Muscle of back (tissue), 11 donors: ENCODE results near the gene CEP170B. TPM values are rescaled to one million over a fixed set of nuclear protein-coding genes. Genes with fewer than 3 reads are reported as not detected.
"Not testable (repeated sequence)": the region's sequence is repeated elsewhere in the genome, so short reads cannot be mapped to it uniquely, and the experiment has no call there.

Experiments used
- DNase-seq, 3 donors: peaks; one replicate each; pipeline versions ENCODE4 v3.0.0 to v3.0.0-alpha.2; 2013
- polyA plus RNA-seq, 10 donors: library from polyadenylated mRNA; unstranded; fragments of 120-200 nt; gene quantifications; one replicate each; pipeline ENCODE4 v1.2.1, GENCODE V29; 2013; ENCODE audit not compliant: insufficient read length in 10 of 10

CEP170B gene
- polyA plus RNA-seq, 10 donors, result 1.1 to 5.4 (median 2.5) TPM

DNA sequence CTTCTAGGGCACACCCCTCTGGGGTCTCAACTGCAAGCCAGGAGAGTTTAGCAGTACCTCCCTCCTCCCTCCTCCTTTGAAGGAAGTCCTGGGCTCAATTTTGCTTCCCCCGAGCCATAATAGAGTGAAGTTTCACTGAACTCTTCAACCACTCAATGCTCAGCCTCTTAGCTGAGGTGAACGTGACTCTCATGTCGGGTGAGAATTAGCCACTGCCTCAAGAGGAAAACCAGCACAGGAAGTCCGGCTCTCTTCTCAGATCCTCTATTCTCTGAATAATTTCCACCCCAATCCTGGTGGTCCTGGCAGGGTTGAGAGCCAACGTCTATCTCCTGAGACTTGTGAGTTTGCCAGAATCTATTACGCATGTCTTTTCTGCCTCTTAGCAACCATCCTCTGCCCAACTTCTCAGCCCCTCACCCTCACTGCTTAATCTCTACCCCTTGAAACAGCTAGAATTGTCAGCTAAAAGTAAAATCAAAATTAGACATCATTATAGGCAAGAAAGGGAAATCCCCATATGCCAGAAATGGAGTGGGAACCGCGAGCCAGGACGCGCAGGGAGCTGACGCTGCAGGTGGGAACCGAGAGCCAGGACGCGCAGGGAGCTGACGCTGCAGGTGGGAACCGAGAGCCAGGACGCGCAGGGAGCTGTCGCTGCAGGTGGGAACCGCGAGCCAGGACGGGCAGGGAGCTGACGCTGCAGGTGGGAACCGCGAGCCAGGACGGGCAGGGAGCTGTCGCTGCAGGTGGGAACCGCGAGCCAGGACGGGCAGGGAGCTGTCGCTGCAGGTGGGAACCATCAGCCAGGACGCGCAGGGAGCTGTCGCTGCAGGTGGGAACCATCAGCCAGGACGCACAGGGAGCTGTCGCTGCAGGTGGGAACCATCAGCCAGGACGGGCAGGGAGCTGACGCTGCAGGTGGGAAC is 39.8 kb downstream of the CEP170B start:
- DNase-seq, result peak in 1 of 3 donors; percentile 8

DNA sequence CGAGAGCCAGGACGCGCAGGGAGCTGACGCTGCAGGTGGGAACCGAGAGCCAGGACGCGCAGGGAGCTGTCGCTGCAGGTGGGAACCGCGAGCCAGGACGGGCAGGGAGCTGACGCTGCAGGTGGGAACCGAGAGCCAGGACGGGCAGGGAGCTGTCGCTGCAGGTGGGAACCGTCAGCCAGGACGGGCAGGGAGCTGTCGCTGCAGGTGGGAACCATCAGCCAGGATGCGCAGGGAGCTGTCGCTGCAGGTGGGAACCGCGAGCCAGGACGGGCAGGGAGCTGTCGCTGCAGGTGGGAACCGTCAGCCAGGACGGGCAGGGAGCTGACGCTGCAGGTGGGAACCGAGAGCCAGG is 40.5 kb downstream of the CEP170B start:
- not testable (repeated sequence) for DNase-seq

DNA sequence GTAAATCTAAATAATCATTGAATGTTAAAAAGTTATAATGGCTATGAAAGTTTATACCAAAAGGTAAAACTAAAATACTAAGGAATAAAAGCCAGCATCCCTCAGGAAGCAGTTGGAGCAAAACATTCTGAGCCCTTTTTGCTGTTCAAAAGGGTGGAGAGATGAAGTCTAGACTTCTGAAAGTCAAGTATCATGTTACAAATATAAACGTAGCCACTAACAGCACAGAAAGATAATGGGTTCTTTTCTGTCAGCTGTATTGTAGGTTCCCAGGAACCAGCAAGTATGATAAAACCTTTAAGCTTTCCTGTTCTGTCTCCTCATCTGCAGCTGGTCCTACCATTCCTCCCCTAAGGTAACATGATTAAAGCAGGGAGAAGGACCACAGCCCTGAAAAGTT is 43.2 kb downstream of the CEP170B start:
- no peak for DNase-seq

DNA sequence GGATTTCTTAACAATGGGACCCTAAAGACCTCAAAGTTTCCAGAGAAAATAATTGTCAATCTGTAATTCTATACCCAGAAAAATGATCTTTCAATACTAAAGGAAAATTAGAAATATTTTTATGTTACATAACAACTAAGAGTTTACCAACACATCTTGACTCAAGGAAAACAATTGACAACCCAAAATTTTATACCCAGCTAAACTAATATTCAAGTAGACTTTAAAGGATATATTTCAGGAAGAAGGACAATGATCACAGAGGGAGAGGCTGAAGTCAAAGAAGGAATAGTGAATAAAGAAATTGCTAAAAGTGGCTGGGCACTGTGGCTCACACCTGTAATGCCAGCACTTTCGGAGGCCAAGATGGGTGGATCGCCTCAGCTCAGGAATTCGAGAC is 47.0 kb downstream of the CEP170B start:
- DNase-seq, result no peak

DNA sequence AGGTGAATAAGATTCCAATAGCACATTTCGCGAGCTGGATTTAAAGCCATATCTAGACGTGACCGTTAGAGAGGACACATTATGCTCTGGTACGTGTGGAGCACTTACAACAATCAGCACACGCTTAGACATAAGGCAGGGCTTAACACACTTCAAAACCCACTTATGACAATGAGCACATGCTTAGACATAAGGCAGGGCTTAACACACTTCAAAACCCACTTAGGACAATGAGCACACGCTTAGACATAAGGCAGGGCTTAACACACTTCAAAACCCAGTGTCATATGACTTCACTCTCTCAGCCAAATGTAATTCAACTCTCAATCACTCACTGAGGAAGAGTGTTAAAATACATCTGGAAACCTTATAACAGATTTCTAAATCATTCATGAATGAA is 48.4 kb downstream of the CEP170B start:
- no peak for DNase-seq

DNA sequence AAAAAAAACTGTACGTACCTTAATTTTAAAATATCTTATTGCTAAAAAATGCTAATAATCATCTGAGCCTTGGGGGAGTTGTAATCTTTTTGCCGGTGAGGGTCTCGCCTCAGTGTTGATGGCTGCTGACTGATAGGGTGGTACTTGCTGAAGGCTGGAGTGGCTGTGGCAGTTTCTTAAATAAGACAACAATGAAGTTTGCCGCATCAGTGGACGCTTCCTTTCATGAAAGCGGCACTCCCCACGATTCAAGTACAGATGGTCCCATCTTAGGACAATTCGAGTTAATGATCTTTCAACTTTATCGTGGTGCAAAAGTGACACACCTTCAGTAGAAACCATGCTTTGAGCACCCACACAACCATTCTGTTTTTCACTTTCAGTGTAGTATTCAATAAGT is 52.0 kb downstream of the CEP170B start:
- no peak for DNase-seq

DNA sequence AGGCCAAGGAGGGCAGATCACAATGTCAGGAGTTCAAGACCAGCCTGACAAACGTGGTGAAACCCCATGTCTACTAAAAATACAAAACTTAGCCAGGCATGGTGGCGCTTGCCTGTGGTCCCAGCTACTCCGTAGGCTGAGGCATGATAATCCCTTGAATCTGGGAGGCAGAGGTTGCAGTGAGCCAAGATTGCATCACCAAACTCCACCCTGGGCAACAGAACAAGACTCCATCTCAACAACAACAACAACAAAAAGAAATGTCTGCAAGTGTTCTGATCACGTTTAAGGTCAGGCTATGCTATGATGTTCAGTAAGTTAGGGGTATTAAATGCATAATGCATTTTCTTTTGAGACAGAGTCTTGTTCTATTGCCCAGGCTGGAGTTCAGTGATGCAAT is 52.9 kb downstream of the CEP170B start:
- DNase-seq, result no peak

DNA sequence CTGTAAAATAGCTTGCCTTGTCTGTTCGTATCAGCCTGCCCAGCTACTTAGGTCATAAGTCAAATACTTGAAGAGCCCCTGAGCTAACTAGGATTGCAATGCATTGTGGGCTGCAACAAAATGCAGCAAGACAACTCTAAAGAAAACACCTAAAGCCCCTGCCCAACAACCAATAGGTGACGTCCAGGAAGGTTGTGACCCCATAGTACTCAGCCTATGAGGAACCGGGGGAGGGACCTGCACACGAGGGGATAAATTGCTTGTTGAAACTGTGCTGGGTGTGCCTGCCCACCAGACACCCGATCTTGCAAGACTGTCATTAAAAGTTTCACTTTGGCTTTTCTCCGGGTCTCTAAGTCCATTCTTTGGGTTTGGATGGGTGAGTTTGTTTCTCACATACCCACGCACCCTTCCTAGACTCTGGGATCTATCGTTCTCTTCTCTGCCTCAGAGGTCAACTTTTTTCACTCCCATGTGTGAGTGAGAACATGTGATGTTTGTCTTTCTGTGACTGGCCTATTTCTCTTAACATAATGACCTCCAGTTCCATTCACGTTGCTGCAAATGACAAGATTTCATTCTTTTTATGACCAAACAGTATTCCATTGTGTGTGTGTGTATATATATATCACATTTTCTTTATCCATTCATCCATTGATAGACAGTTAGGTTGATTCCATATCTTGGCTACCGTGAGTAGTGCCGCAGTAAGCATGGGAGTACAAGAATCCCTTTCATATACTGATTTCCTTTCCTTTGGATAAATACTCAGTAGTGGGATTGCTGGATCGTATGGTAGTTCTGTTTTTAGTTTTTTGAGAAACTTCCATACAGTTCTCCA is 54.3 kb downstream of the CEP170B start:
- DNase-seq, result not testable (repeated sequence)

DNA sequence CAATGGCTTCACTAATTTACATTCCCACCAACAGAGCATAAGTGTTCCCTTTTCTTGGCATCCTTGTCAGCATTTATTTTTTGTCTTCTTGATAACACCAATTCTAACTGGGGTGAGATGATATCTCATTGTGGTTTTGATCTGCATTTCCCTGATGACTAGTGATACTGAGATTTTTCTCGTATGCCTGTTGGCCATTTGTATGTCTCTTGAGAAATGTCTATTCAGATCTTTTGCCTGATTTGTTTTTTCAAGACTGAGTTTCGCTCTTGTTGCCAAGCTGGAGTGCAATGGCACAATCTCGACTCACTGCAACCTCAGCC is 54.9 kb downstream of the CEP170B start:
- DNase-seq, result no peak

DNA sequence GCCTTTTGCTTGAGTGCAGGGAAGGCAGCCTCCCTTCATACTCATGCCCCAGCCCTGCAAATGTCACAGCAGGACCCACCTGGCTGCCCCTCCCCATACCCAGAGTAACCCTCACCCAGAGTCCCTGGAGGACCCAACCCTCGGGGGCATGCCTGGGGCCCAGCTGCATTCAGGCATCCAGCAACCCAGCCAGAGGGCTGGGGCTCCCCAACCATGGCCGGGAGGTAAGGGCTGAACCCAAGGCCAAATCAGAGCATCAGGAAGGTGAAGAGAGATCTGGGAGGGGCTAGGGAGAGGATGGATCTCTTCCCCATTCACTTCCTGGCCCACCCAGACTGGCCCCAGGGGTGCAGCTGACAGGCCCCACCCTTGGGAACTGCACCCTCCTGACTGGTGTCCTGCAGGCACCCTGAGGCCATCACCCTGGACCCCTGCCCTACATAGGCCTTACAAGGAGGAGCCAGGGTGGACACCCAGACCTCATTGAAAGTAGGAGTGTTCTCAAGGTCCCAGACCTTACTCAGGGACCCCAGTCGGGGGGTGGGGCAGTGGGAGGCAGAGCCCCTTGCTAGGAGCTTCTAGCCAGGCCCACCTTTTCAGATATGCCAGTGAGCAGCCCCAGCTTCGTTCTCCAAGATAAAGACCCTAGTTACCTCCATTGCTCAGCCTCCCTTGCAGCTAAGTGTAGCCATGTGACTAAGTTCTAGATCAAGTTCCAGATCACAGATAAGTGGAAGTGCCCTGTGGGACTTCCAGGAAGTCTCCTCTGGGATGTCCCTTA is 58.8 kb downstream of the CEP170B start:
- DNase-seq, result no peak

DNA sequence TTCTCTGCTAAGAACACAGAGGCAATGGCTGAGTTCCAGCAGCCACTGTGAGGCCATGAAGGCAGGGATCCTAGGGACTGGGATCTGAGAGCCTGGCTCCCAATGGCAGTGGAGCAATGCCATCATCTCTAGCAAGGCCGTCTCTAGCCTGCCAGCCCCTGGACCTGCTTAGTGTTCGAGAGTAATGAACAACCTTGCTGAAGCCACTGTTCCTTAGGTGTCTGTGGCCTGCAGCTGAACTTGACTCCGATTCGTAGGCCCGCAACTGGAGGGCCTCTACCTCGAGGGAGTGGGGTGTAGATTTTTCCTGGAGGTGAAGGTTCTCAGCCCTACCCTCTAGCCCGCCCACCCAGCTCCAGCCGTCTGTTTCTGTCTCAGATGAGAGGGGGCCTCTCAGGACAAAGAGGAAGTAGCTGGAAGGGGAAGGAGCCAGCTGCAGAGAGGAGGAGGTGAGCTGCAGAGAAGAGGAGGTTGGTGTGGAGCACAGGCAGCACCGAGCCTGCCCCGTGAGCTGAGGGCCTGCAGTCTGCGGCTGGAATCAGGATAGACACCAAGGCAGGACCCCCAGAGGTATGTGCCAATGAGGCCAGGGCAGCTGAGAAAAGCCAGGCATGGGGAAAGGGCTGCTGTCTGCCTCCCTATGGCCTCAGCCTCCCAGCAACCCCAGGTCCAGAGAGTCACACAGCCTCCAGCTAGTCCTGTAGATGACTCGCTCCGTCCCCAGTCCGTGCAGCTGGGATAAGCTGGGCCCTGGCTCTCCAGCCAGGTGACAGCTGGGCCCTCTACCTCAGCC is 59.5 kb downstream of the CEP170B start, which contains the start of gene PLD4:
Gene PLD4, plus strand, starts transcription at position 459 of the 793 bp plus-strand sequence. CDS start 2,262 bp downstream, outside the sequence.
- DNase-seq, result no peak

DNA sequence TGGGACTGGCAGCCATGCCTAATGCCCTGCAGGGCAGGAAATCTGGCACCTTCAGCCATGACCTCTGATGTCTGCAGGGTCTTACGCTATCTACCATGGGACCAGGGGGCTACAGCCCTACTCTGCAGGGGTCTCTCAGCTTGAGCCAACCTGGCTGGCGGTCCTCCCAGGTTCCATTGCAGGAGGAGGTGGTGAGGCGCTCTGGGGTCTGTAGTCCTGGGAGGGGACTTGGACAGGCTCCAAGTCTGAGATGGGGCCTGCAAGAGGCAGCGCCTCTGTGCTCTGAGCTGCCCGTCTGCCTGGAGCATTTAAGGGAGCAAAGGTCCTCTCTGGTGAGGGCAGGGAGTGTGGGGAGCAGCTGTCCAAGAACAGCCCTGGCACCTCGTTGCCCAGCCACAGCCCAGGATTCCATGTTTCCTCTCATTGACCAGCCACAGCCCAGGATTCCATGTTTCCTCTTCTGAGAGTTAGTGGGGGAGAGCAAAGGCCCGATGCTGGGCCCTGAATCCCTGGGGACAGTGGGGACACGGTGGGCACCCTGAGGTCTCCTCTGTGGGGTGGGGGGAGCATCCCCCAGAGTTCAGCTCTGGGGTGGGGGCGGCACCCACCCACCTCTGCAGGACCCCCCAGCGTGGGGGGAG is 60.3 kb downstream of the CEP170B start:
- DNase-seq, result no peak

DNA sequence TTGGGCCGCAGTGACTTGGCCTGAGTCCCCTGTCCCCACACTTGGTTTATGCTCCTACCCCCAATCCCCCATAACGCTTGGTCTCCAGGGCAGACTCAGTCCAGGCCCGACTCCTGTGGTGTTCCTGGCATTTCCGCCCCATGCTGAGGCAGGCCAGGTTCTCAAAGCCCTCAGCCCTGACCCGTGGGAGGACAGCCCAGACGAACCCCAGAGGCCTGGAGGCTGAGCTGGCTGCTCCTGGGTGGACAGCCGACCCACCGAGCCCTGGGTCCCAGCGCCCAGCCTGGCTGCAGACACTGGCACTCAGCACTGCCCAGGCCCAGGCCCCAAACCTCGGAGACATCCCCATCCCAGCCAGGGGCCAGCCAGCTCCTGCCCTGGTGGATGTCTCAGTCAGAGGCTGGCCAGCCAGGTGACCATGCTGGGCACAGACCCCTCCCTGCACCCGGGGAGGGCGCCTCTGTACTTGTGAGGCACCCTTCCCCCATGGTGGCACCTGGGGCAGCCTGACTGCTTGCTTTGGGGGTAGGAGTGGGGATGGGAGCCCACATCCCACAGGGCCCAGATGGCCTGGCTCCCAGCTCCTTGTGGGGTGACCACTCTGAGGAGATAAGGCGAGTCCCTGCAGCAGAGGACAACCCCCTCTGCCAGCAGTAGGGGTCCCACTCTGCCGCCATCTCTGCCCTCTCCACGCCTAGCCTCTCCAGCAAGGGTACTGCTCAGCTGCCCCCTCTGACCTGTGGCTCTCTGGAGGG is 61.0 kb downstream of the CEP170B start:
- no peak for DNase-seq

DNA sequence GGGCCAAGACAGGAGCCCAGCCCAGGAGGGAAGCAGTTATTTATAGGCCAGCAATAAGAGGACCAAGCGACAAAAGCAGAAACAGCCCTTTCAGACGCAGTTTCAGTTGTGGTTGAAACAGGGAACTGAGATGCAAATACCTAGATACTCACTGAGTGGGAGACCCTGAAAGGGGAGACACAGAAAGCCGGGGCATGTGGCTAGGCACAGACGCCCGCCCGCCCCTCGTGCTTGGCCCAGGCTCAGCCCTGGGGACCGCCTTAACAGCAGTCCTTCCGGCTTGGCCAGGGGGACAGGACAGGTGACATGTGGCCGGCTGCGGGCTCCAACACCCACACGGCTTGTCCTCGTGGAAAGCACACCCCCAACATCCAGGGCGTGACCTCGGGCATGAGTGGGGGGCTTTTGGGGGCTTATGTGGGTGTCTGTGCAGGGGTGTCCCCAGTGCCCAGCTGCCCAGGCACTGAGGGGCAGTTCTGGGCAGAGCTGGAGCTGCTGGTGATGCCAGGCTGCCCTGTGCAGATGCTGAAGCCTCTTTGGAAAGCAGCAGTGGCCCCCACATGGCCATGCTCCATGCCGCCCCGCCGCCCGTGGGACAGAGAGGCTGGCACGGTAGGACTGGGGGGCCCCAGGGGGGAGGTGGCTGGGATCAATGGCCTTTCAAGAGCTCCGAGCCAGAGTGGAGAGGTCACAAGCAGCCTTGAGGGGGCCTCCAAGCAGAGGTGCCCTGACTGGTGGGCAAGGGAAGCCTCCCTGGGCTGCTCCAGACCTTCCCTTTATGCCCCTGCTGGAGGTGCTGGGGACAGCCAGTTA is 61.8 kb downstream of the CEP170B start:
- no peak for DNase-seq

DNA sequence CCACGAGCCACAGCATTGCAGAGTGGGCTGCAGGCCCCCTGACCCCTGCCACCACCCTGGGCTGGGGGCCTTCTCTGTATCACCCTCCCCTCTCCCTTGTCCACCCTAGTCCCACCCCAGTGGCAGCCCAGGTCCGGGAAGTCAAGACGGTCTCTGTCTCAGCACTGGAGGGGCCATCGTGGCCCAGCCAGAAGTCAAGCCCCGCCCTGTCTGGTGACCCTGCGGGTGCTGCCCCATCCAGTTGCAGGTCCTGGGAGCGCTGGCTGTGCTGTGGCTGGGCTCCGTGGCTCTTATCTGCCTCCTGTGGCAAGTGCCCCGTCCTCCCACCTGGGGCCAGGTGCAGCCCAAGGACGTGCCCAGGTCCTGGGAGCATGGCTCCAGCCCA is 62.4 kb downstream of the CEP170B start:
- no peak for DNase-seq

DNA sequence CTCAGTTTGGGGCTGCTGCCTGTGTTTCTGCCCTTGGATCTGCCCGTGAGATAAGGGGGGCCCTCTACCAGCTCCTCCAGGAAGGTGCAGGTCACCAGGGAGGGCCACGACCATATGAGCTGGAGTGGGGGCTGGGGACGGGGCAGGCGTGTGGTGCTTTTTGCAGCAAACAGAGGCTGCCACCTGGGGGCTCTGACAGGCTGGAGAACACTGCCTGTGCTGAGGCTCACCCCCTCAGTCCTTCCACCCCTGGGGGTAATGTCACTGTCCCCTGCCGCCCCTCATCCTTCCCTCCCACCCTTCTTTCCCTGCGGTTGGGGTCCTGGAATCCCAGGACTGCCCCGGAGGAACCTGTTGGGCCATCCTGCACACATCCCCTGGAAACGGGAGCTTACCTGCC is 62.8 kb downstream of the CEP170B start:
- DNase-seq, result no peak

DNA sequence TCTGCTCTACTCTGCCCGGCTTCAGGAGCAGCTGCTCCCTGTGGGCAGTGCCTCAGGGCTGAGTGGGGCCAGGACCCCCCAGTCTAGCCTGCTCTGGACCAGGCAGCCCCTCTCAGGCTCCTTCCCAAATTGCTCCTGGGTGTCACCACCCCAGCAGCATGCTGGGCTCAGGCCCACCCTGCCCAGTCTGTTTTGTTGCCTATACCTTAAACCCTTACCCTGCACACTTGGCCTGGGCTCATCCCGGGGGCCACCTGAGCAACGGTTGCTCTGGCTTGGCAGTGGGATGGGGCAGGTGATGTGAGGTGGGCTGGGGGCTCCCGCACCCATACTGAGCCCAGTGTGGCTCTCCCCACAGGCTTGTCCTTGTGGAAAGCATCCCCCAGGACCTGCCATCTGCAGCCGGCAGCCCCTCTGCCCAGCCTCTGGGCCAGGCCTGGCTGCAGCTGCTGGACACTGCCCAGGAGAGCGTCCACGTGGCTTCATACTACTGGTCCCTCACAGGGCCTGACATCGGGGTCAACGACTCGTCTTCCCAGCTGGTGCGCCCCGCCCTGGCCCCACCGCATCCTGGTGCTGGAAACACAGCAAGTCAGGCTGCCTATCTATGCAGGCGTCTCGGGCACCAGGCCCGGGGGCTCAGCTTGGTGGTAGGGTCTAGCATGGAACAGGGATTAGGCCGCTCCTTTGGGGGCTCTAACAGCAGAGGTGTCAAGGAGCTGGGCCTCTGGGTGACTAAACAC is 63.5 kb downstream of the CEP170B start:
- DNase-seq, result no peak
